Caco-2 (cell line): ENCODE measurements around the gene PPP4R3A. TPM values are rescaled to one million over a fixed set of nuclear protein-coding genes. Genes with fewer than 3 reads are reported as not detected.
"Not testable (repeated sequence)": the region's sequence is repeated elsewhere in the genome, so short reads cannot be mapped to it uniquely, and the experiment has no call there.

ENCODE experiments used
- BruUV-seq: library from RNA; stranded (reverse); fragments of 400-500 nt; replicated peaks from 2 replicates; lab custom pipeline; 2021; lab: Mats Ljungman, UMichigan
- CTCF ChIA-PET: fragments of 300-600 bp; sonication (Branson Sonifier 250); formaldehyde crosslinking; loops from one replicate; lab custom pipeline; 2022; ENCODE audit warnings: antibody characterized with exemption; lab: Charles Lee
- POLR2A ChIA-PET: fragments of 300-600 bp; sonication (Branson Sonifier 250); formaldehyde crosslinking; loops from one replicate; lab custom pipeline; 2022; ENCODE audit warnings: antibody characterized with exemption; lab: Charles Lee
- DNase-seq, 2 experiments: peaks; one replicate each; pipeline versions ENCODE4 v3.0.0 to v3.0.0-alpha.2; 2020 to 2022
- H3K27me3 ChIP-seq: replicated peaks from 2 replicates; pipeline ENCODE4 v1.6.0; 2011; ENCODE audit warnings: low read length; ENCODE audit not compliant: control insufficient read depth, insufficient read depth
- H3K36me3 ChIP-seq: 2 replicates; pipeline ENCODE4 v1.5.1; 2011; ENCODE audit warnings: low read length; ENCODE audit not compliant: control insufficient read depth, insufficient read depth
- H3K4me1 ChIP-seq: fragments of 250-450 bp; sonication (Bioruptor Pico); 2 replicates; pipeline ENCODE4 v1.5.1; 2020; ENCODE audit warnings: mild to moderate bottlenecking
- H3K4me3 ChIP-seq: 2 replicates; pipeline ENCODE4 v1.5.1; 2011; ENCODE audit warnings: low read depth, mild to moderate bottlenecking, control low read depth, low read length
- H3K9me3 ChIP-seq: fragments of 250-450 bp; sonication (Bioruptor Pico); 2 replicates; pipeline ENCODE4 v1.5.1; 2020; ENCODE audit warnings: mild to moderate bottlenecking, moderate library complexity
- H3K27ac Mint-ChIP-seq: one replicate; pipeline ENCODE4 v1.8.0; 2022; ENCODE audit warnings: mixed read lengths; ENCODE audit not compliant: unreplicated experiment
- H3K27me3 Mint-ChIP-seq: one replicate; pipeline ENCODE4 v1.8.0; 2022; ENCODE audit warnings: mixed read lengths; ENCODE audit not compliant: insufficient read depth, unreplicated experiment
- H3K36me3 Mint-ChIP-seq: one replicate; pipeline ENCODE4 v1.8.0; 2022; ENCODE audit warnings: mild to moderate bottlenecking, mixed read lengths; ENCODE audit not compliant: insufficient read depth, unreplicated experiment
- H3K4me1 Mint-ChIP-seq: one replicate; pipeline ENCODE4 v1.8.0; 2022; ENCODE audit warnings: low read depth, mixed read lengths; ENCODE audit not compliant: unreplicated experiment
- H3K4me3 Mint-ChIP-seq: one replicate; pipeline ENCODE4 v1.8.0; 2022; ENCODE audit warnings: mild to moderate bottlenecking, moderate library complexity, mixed read lengths; ENCODE audit not compliant: unreplicated experiment
- H3K9me3 Mint-ChIP-seq: one replicate; pipeline ENCODE4 v1.8.0; 2022; ENCODE audit warnings: mixed read lengths; ENCODE audit not compliant: unreplicated experiment
- CTCF ChIP-seq, 2 experiments: fragments of 200-600 bp in 1 of 2; IDR thresholded peaks; 1 replicate in 1 of 2; 2 replicates in 1 of 2; pipeline versions ENCODE4 v1.5.1 to v1.8.0; 2011 to 2022; ENCODE audit warnings: antibody characterized with exemption in 1 of 2, control low read depth in 1 of 2, inconsistent platforms in 1 of 2, low read depth in 1 of 2, low read length in 1 of 2, mild to moderate bottlenecking in 1 of 2, moderate library complexity in 1 of 2; ENCODE audit not compliant: insufficient read depth in 1 of 2, severe bottlenecking in 1 of 2, unreplicated experiment in 1 of 2
- intact Hi-C: fragments of 100-400 bp; cut with micrococcal nuclease; formaldehyde crosslinking; loops from one replicate; pipeline ENCODE4 v1.10.0; 2022; ENCODE audit not compliant: unreplicated experiment
- total RNA-seq: library from RNA; stranded (reverse); gene quantifications from 2 replicates; pipeline ENCODE4 v1.2.3, GENCODE V29; 2022

The PPP4R3A gene
- total RNA-seq, 1 experiment from 2014 or later: 98.9 TPM

DNA sequence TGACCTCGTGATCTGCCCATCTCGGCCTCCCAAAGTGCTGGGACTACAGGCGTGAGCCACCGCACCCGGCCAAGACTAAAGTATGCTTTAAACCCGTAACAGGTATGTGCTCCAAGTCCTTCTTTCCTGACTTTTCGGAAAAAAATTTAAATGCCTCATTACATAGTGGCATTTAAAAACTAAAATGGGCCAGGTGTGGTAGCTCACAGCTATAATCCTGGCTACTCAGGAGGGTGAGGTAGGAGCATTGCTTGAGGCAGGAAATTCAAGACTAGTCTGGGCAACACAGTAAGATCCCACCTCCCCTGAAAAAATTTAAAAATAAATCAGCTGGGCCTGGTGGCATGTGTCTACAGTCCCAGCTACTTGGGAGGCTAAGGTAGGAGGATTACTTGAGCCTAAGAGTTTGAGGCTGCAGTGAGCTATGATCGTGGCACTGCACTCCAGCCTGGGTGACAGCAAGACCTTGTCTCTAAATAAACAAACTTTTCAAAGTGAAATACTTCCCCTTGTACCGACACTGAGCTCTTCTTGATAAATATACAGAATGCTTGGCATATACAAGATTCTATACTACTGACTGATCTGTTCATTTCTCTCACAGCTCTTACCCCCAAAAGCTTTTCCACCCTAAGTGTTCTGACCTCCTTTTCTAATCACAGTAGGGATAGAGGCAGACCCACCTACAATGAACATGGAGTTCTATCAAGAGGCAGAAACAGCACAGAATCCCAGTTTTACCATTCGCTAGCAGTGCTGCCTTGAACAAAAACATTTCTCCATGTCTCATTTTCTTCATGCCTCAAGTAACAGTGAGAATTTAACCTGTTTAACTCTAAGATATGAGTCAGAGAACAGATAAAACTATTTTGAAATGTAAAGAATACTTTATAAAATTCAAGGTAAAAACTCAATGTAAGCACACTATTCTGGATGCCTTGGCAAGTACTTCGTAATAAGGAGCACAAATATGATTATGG lies 7.9 kb downstream of the PPP4R3A start:
- Histone ChIP-seq H3K9me3 (no peaks in the 10 kb centered on the region), H3K4me1 (0 out of 2 replicates have a peak, but pooled peaks cover 4% of the 10 kb centered on the region), H3K4me3 (no peak overlapping the region), H3K27me3 (no peaks in the 10 kb centered on the region), H3K36me3 (peaks cover 1% of the 10 kb centered on the region)
- H3K4me3 Mint-ChIP-seq: no peak overlapping the region
- TF ChIP-seq CTCF (IDR thresholded peaks at IDR 0.05; ENCODE audit: insufficient read depth in 1 of 2, low read depth in 1 of 2, low read length in 1 of 2, severe bottlenecking in 1 of 2, unreplicated experiment in 1 of 2): no peak
- no peaks in the 10 kb centered on the region for H3K27me3 Mint-ChIP-seq
- H3K27ac Mint-ChIP-seq: no peak overlapping the region
- BruUV-seq: no TSS peak
- DNase-seq: no peak
- no peaks in the 10 kb centered on the region for H3K9me3 Mint-ChIP-seq
- peaks cover 71% of the 10 kb centered on the region for H3K36me3 Mint-ChIP-seq
- ChIA-PET CTCF (interaction anchor here (0.5 kb wide), 1 partner anchor 443 kb away, joined by 4 read pairs; no protein-coding TSS in a partner anchor), POLR2A (no interaction called here)
- intact Hi-C loops: no loop called here
- peaks cover 3% of the 10 kb centered on the region for H3K4me1 Mint-ChIP-seq

GRCh38 chr14:91501348-91501747 lies 8.8 kb downstream of the PPP4R3A start:
- H3K4me1 ChIP-seq: no peaks in the 10 kb centered on the region
- TF ChIP-seq CTCF (IDR thresholded peaks at IDR 0.05; ENCODE audit: insufficient read depth in 1 of 2, low read depth in 1 of 2, low read length in 1 of 2, severe bottlenecking in 1 of 2, unreplicated experiment in 1 of 2): no peak
- no peak overlapping the region for H3K4me3 ChIP-seq
- intact Hi-C loops: no loop called here
- no peak overlapping the region for H3K27ac Mint-ChIP-seq
- H3K4me3 Mint-ChIP-seq: no peak overlapping the region
- peaks cover 71% of the 10 kb centered on the region for H3K36me3 Mint-ChIP-seq
- H3K27me3 Mint-ChIP-seq: no peaks in the 10 kb centered on the region
- H3K9me3 Mint-ChIP-seq: no peaks in the 10 kb centered on the region
- no peak for DNase-seq
- H3K36me3 ChIP-seq: peaks cover 1% of the 10 kb centered on the region; the same call in 1 of the 2 replicates
- H3K4me1 Mint-ChIP-seq: peaks cover 7% of the 10 kb centered on the region
- ChIA-PET CTCF (no interaction called here), POLR2A (no interaction called here)
- no peaks in the 10 kb centered on the region for H3K9me3 ChIP-seq
- no peaks in the 10 kb centered on the region for H3K27me3 ChIP-seq
- BruUV-seq: no TSS peak

GRCh38 chr14:91496790-91497189 lies 13.3 kb downstream of the PPP4R3A start:
- no peak for TF ChIP-seq CTCF (IDR thresholded peaks at IDR 0.05; ENCODE audit: insufficient read depth in 1 of 2, low read depth in 1 of 2, low read length in 1 of 2, severe bottlenecking in 1 of 2, unreplicated experiment in 1 of 2)
- Mint-ChIP-seq H3K27me3 (no peaks in the 10 kb centered on the region), H3K36me3 (peaks cover 54% of the 10 kb centered on the region), H3K4me1 (peaks cover 14% of the 10 kb centered on the region), H3K9me3 (no peaks in the 10 kb centered on the region), H3K4me3 (no peak overlapping the region), H3K27ac (peak overlapping the region; percentile 23)
- Histone ChIP-seq H3K4me3 (no peak overlapping the region), H3K36me3 (no peaks in the 10 kb centered on the region), H3K9me3 (no peaks in the 10 kb centered on the region), H3K4me1 (no peaks in the 10 kb centered on the region), H3K27me3 (no peaks in the 10 kb centered on the region)
- ChIA-PET CTCF (no interaction called here), POLR2A (no interaction called here)
- intact Hi-C loops: no loop called here
- DNase-seq: no peak
- BruUV-seq: TSS peak; percentile 1

- H3K4me3 ChIP-seq, BruUV-seq, H3K27me3 ChIP-seq, H3K9me3 ChIP-seq, H3K27me3 Mint-ChIP-seq, H3K9me3 Mint-ChIP-seq, H3K27ac Mint-ChIP-seq, CTCF ChIA-PET, H3K36me3 ChIP-seq, H3K4me3 Mint-ChIP-seq, H3K4me1 ChIP-seq, DNase-seq, POLR2A ChIA-PET, intact Hi-C loops: not testable (repeated sequence)
- peaks cover 45% of the 10 kb centered on the region for H3K36me3 Mint-ChIP-seq
- peaks cover 14% of the 10 kb centered on the region for H3K4me1 Mint-ChIP-seq
These were observed 15.6 kb downstream of the PPP4R3A start for GRCh38 chr14:91494392-91495065.
